Measurements from ENCODE around the gene RASGRP2.

RASGRP2 gene

GRCh38 chr11:64694026-64694755 is 49.8 kb downstream of the RASGRP2 start:
- no peak for DNase-seq

GRCh38 chr11:64692764-64693331 is 51.1 kb downstream of the RASGRP2 start:
- no peak for DNase-seq

DNA sequence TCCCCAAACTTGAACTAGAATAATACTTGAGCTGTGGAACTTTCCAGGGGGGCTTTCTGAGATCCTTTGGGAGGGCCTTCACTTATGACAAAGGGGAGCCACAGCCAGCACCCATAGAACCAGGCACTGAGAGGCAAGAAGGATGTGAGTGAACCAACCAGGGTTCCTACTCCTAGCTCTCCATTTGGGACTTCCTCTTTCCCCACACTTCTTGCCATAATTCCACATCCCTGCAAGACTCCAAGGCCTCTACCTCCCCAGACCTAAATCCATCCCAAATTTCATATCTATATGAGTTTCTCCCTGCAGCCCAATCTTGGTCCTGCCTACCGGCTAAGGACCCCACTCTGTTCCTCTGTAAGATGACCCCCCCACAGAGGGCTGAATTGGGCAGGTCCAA is 52.4 kb downstream of the RASGRP2 start:
- DNase-seq = no peak

GRCh38 chr11:64690235-64690634 is 53.7 kb downstream of the RASGRP2 start:
- DNase-seq = no peak

GRCh38 chr11:64688534-64688982 is 55.4 kb downstream of the RASGRP2 start:
- DNase-seq = peak; percentile 88

DNA sequence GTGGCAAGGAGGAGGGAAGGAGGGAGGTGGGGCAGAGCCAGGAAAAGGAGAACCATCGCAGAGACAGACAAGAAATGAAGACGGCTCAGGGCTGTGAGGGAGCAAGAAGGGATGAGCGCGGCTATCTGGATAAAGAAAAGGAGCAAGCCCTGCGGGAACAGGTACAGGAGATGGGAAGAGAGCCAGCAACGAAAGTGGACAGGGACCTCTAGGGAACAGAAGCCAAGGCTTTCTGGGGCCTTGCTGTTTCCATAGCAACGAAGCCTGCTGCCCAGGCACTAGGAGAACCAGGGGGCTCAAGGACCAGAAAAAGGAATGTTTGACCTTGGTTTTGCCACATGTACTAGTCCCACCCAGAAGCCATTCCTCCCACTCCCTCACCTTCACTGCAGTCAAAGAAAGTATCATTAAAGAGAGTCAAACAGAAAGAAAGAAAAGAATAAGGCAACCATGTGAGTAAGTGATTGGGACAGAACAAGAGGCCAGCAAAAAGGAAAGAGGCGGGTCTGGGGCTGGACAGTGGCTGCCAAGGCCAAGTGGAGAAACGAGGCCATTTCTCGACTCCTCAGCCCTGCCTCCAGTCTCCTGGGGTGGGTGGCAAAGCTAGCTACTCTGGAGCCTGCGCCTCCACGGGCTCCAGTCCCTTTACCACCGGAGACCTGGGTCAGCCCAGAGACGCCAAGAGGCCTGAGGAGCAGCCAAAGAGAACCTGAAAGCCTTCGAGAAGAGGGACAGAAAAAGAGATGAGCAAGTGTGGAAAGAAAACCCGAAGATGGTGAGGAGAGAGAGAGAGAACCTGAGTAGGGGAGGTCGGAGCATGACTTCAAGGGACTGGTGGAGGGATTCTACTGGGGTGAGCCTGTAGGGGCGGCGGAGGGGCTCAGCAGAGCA is 56.1 kb downstream of the RASGRP2 start:
- DNase-seq = no peak

DNA sequence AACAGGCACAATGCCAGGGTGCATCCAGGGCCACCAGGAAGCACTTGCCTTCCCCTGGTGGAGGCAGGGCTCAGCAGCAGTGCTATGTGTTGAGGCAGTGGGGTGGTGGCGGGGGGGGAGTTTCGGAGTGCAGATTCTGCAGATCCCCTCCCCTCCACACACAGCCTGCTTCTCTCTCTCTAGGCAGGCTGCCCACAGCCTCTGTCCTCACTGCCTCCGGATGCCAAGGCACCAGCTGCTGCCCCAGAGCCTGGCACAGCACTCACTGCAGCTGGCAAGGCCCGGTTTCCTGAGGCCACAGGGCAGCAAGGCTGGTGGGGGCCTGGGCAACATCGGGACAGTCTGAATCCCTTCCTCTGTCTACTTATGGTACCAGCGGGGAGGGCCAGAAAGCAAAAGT is 56.7 kb downstream of the RASGRP2 start:
- DNase-seq = no peak

DNA sequence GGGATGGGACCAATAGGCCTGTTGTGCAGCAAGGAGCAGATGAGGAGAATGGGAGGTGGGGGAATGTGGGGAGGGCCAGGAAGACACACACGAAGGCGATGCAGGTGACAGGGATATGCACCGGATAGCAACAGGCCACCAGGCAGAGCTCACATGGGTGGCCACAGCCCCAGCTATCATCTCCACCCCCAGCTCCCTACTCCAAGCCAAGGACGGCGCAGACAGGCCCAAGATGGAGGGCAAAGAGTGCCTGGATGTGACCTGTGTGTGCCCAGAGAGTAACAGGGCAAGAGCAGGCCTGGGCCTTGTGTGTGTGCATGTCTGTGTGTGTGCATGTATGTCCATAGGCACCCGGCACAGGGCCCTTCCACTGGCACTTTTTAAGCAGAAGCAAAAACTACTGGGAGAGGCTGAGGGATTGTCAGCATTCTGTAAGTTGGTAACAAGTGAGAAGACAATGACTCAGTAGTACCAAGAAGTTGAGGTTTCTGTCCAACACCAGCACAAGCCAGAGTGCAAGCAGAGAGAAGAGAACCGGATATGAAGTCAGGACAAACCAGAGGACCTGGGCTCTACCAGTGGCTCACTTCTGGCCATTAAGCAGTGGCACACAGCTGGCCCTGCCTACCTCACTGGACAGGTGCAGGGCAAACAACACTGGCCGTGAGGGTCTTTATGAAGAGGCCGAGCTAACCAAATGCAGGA is 57.3 kb downstream of the RASGRP2 start:
- DNase-seq = no peak

DNA sequence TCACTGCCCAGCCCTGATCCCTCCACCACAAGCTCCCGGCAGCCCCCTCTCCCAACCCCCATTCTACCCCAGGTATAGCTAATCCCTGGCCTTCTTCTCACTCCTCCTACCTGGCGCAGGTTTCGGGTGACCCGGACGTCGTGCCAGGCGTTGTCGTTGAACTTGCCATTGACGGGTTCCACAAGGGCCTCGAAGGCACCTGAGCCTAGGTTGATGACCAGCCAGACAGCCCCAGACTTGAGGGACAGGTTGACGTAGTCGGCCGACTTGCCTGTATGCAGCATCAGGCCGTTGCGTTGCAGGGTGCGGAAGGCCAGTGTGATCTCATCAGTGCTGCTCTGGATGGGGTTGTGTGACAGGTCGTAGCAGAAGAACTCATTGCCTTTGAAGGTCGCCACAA is 58.4 kb downstream of the RASGRP2 start:
- no peak for DNase-seq

DNA sequence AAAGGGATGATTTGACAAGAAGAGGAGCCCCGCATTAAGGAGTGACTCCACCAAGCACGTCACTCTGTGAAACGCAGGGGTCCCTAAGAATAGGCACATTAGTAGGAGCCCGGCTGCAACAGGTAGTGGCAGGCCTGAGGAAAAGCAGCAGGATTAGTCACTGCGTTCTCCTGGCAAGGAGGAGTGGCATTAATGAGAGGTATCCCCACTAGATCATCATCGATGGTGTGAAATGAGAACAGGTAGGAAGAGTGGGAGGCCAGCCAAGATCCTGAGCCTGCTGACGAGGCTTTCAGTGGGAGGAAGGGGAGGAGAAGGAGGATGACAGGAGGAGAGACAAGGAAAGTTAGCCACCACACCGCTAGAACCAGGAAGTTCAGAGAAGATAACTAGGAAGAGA is 59.6 kb downstream of the RASGRP2 start:
- no peak for DNase-seq

DNA sequence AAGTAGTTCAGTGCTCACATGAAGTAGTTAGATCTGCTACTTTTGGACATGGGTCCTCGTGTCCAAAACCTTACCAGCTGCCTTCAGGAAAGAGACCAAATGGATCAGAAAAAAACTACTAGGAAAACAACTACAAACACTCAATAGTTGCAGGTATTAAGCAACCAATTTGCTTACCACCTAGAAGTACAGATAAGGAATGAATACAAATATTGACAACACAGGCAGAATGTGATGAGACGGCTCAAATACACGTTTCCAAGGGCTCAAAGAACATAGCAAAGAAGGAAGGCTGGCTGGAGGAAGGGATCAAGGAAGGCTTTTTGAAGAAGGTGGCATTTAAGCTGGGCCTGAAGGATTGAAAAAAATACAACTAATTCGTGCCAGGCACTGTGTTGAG is 62.8 kb downstream of the RASGRP2 start:
- no peak for DNase-seq

DNA sequence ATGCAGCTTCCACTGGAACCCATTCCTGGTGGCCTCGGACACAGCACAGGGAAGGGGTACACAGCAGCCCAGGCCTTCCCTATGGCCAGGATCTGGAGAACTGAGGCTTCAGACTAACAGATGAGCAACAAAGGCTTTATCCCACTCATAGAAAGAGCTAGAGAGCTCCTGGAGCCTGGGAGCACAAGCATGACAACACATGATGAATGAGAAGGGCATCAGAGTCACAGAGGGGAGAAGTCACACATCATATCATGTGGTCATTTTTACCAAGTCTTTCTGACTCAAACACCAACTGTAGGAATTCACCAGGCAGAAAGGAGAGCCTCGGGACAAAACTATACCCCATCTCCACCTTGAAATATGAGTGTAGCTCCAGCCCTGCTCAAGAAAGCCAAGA is 64.1 kb downstream of the RASGRP2 start:
- DNase-seq = no peak

DNA sequence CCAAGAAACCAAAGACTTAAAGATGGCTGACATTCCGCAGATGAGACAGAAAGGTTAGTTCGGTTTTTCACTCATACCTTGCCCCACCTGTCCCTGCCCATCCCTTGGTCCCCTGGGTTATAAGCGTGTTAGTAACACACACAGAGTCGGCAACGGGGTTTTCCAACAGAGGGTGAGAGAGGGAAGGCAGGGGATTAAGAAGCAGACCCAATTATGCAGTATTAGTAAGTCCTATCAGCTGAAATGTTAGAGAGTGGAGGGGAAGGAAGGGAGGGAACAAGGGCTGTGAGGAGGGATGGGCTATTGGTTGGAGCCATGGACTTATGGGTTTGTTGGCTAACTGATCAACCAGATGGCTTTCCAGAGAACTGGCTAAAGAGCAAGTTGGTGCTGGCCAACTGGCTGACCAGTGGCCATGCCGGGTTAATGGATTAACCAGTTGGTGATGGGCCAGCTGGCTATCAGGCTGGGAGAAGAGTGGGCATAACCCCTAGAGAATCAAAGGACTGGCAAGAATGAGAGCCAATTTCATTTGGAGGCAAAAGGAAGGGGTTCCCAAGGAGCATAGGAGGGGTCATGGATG is 66.4 kb downstream of the RASGRP2 start:
- no peak for DNase-seq
